ENCODE measurements around the gene SUMF1.

DNA sequence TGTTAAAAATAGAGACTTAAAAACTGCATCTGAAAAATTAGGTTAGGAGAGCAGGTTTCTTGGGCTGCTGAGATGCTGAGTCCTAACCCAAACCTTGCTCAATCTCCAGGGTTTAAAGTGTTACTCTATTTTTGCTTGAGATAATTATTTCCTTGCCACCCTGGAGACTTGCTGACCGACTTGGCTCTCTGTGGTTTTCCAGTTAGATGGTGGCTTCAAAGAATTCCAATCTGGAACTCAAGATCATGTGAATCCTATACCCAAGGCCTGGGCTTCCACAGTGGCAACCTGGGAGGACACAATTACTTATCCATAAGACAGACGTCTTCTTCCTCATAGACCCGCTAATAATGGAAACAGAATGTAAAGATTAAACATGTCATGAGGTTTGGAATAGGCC lies 47.7 kb downstream of the SUMF1 start:
- no peak for TF ChIP-seq EZH2 (IDR thresholded peaks at IDR 0.05; ENCODE audit: low read length, unreplicated experiment)
- TF ChIP-seq, protein P1, sequence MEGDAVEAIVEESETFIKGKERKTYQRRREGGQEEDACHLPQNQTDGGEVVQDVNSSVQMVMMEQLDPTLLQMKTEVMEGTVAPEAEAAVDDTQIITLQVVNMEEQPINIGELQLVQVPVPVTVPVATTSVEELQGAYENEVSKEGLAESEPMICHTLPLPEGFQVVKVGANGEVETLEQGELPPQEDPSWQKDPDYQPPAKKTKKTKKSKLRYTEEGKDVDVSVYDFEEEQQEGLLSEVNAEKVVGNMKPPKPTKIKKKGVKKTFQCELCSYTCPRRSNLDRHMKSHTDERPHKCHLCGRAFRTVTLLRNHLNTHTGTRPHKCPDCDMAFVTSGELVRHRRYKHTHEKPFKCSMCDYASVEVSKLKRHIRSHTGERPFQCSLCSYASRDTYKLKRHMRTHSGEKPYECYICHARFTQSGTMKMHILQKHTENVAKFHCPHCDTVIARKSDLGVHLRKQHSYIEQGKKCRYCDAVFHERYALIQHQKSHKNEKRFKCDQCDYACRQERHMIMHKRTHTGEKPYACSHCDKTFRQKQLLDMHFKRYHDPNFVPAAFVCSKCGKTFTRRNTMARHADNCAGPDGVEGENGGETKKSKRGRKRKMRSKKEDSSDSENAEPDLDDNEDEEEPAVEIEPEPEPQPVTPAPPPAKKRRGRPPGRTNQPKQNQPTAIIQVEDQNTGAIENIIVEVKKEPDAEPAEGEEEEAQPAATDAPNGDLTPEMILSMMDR (conservative IDR thresholded peaks at IDR 0.05; ENCODE audit: low read depth, low read length), result no peak
- TF ChIP-seq EZH2phosphoT487 (IDR thresholded peaks at IDR 0.05; ENCODE audit: borderline replicate concordance, low read length), result no peak

Data from PC-3 (cell line).